ENCODE data around the gene PLEKHG2. TPM values are rescaled to one million over a fixed set of nuclear protein-coding genes. Genes with fewer than 3 reads are reported as not detected.

PLEKHG2 gene
- polyA plus RNA-seq, 2 of the 4 experiments (the other 2 are of a cell fraction), result 21.6 to 41.7 TPM

DNA sequence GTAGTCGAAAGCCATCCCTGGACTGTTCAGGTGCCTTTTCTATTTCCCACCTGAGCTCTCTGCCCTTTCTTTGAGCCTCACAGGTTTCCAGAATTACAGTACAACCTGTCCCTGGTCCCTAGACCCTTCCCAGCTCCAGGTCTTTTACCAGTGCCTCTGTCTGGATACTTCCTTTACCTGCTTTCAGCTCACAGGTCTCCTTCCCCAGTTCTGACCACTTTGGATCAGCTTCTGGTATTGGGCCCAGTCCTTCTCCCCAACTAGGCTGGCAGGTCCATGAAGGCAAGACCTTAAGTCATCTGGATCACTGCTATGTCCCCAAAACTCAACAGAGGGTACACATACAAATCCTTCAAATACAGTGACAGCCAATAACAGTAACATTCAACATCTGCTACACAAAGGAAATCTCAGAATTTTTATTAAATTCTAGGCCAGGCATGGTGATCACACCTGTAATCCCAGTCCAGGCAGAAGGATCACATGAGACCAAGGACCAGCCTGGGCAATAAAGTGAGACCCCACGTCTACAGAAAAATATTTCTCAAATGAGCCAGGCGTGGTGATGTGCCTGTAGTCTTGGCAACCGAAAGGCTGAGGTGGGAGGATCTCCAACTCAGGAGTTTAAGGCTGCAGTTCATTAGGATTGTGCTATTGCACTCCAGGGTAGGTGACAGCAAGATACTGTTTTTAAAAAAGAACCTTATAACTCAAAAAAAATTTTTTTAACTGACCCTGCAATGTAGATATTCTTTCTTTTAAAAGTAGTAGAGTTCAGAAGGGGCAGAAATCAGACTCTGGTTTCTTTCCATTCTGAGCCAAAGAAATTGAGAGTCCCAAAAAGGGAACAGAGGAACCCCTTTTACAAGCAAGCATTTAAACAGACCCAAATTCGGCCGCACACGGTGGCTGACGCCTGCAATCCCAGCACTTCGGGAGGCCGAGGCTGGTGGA lies 21.9 kb downstream of the PLEKHG2 start (continued):
- TF ChIP-seq, protein P1, sequence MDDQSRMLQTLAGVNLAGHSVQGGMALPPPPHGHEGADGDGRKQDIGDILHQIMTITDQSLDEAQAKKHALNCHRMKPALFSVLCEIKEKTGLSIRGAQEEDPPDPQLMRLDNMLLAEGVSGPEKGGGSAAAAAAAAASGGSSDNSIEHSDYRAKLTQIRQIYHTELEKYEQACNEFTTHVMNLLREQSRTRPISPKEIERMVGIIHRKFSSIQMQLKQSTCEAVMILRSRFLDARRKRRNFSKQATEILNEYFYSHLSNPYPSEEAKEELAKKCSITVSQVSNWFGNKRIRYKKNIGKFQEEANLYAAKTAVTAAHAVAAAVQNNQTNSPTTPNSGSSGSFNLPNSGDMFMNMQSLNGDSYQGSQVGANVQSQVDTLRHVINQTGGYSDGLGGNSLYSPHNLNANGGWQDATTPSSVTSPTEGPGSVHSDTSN (IDR thresholded peaks at IDR 0.05), result 0 out of 2 replicates have a peak, but pooled peaks have one; percentile 8

DNA sequence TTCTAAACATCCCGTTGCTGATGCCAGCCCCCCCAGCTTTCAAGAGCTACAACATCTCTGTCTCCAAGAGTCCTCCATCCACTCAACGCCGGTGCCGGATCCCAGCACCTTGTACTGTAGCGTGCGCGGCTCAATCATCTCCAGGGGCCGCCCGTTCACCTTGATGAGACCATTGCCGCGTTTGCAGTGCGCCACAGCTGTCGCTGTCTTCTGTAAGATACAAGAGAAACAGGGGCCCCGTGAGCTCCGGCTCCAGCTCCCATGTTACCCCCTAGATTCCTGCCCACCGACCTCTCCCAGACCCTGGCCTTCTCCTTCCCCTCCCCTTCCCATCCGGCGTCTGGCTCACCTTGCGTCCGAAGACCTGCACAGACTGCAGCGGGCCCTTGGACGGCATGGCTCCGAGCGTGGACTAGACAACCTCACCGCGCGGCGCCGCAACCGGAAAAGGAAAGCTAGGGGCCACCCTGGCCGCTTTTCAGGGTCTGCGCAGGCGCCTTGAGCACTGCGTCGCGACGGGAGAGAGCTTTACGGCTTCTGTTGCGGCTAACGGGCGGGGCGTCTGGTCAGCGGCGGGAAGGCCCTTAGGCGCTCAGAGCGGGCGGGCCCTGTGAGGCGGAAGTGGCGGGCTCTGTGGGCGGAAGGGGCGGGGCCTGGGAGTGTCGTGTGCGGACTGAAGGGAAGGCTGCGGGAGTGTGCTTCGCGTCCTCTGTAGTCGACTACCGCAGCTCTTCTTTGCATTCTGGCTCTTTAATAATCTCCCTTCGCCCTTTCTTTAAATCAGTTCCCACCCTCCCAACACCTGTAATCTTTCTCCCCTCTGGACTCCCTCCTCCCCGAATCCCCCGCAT lies 23.3 kb downstream of the PLEKHG2 start, which contains the start of gene RPS16:
RPS16 (minus strand) TSS at position 451 of the 851 bp plus-strand sequence; CDS start at position 397, 54 bp downstream.
- Histone ChIP-seq H3K9me3 (no peaks in the 10 kb centered on the region), H3K4me3 (peak within 1 kb of the TSS; percentile 80), H3K27ac (peak within 1 kb of the TSS; percentile 90 to 95), H3K4me1 (peaks cover 71% of the 10 kb centered on the region), H3K4me2 (peak within 1 kb of the TSS; percentile 95)
- DNase-seq (ENCODE audit: low read depth in 1 of 2, low spot score in 1 of 2) (peak; percentile 95 to 100), FAIRE-seq (peak; percentile 98), ATAC-seq (peak; percentile 80 to 88)
- POLR2A ChIA-PET, result interaction anchor here (0.5 to 3.0 kb wide), 75 partner anchors 9 to 1317 kb away, joined by 3 to 160 read pairs (median 5); partner anchors contain the start of genes C19orf33, DYRK1B, ECH1 and EID2
- CTCF ChIA-PET, result interaction anchor here (0.6 to 23.5 kb wide), 19 partner anchors 9 to 394 kb away, joined by 3 to 457 read pairs (median 4); partner anchors contain the start of genes EID2B, MED29, PAF1 and PLEKHG2
- WGBS (ENCODE audit: missing lambda C conversion rate), result 1% methylated on average over 61 of the region's 61 CpGs
- TF ChIP-seq HOXB13 (CRISPR knock-in tag; IDR thresholded peaks at IDR 0.05; ENCODE audit: low read depth) (no peak), ZSCAN20 (CRISPR knock-in tag; IDR thresholded peaks at IDR 0.05) (no peak), RARB (CRISPR knock-in tag; IDR thresholded peaks at IDR 0.05) (peak; percentile 88), ESRRA (IDR thresholded peaks at IDR 0.05; ENCODE audit: borderline replicate concordance, low read length) (peak; percentile 84), HDAC2 (IDR thresholded peaks at IDR 0.05) (no peak), KDM1A (IDR thresholded peaks at IDR 0.05; ENCODE audit: low read depth) (no peak), GATA3 (IDR thresholded peaks at IDR 0.05; ENCODE audit: borderline replicate concordance) (peak; percentile 80), CEBPB (IDR thresholded peaks at IDR 0.05) (no peak; a peak in 1 of 4 replicates), CBX8 (IDR thresholded peaks at IDR 0.05) (no peak), ZC3H11A (IDR thresholded peaks at IDR 0.05) (no peak), JUN (IDR thresholded peaks at IDR 0.05) (peak; percentile 99 to 100), MYC (IDR thresholded peaks at IDR 0.05; ENCODE audit: borderline replicate concordance, low read length) (peak; percentile 98), FOSL2 (IDR thresholded peaks at IDR 0.05) (no peak), FOSL2 (CRISPR knock-in tag; IDR thresholded peaks at IDR 0.05) (peak; percentile 41), HOXA7 (CRISPR knock-in tag; IDR thresholded peaks at IDR 0.05) (peak; percentile 90)
- TF ChIP-seq, protein P2, sequence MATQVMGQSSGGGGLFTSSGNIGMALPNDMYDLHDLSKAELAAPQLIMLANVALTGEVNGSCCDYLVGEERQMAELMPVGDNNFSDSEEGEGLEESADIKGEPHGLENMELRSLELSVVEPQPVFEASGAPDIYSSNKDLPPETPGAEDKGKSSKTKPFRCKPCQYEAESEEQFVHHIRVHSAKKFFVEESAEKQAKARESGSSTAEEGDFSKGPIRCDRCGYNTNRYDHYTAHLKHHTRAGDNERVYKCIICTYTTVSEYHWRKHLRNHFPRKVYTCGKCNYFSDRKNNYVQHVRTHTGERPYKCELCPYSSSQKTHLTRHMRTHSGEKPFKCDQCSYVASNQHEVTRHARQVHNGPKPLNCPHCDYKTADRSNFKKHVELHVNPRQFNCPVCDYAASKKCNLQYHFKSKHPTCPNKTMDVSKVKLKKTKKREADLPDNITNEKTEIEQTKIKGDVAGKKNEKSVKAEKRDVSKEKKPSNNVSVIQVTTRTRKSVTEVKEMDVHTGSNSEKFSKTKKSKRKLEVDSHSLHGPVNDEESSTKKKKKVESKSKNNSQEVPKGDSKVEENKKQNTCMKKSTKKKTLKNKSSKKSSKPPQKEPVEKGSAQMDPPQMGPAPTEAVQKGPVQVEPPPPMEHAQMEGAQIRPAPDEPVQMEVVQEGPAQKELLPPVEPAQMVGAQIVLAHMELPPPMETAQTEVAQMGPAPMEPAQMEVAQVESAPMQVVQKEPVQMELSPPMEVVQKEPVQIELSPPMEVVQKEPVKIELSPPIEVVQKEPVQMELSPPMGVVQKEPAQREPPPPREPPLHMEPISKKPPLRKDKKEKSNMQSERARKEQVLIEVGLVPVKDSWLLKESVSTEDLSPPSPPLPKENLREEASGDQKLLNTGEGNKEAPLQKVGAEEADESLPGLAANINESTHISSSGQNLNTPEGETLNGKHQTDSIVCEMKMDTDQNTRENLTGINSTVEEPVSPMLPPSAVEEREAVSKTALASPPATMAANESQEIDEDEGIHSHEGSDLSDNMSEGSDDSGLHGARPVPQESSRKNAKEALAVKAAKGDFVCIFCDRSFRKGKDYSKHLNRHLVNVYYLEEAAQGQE (IDR thresholded peaks at IDR 0.05), result peak; percentile 57; the same call in 1 of the 2 replicates
- TF ChIP-seq, protein P3, sequence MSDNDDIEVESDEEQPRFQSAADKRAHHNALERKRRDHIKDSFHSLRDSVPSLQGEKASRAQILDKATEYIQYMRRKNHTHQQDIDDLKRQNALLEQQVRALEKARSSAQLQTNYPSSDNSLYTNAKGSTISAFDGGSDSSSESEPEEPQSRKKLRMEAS (IDR thresholded peaks at IDR 0.05), result peak; percentile 99
- TF ChIP-seq, protein P4, sequence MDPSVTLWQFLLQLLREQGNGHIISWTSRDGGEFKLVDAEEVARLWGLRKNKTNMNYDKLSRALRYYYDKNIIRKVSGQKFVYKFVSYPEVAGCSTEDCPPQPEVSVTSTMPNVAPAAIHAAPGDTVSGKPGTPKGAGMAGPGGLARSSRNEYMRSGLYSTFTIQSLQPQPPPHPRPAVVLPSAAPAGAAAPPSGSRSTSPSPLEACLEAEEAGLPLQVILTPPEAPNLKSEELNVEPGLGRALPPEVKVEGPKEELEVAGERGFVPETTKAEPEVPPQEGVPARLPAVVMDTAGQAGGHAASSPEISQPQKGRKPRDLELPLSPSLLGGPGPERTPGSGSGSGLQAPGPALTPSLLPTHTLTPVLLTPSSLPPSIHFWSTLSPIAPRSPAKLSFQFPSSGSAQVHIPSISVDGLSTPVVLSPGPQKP (IDR thresholded peaks at IDR 0.05; ENCODE audit: low read depth, low read length), result no peak
- TF ChIP-seq, protein P5, sequence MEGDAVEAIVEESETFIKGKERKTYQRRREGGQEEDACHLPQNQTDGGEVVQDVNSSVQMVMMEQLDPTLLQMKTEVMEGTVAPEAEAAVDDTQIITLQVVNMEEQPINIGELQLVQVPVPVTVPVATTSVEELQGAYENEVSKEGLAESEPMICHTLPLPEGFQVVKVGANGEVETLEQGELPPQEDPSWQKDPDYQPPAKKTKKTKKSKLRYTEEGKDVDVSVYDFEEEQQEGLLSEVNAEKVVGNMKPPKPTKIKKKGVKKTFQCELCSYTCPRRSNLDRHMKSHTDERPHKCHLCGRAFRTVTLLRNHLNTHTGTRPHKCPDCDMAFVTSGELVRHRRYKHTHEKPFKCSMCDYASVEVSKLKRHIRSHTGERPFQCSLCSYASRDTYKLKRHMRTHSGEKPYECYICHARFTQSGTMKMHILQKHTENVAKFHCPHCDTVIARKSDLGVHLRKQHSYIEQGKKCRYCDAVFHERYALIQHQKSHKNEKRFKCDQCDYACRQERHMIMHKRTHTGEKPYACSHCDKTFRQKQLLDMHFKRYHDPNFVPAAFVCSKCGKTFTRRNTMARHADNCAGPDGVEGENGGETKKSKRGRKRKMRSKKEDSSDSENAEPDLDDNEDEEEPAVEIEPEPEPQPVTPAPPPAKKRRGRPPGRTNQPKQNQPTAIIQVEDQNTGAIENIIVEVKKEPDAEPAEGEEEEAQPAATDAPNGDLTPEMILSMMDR (IDR thresholded peaks at IDR 0.05), result no peak
- TF ChIP-seq, protein P6, sequence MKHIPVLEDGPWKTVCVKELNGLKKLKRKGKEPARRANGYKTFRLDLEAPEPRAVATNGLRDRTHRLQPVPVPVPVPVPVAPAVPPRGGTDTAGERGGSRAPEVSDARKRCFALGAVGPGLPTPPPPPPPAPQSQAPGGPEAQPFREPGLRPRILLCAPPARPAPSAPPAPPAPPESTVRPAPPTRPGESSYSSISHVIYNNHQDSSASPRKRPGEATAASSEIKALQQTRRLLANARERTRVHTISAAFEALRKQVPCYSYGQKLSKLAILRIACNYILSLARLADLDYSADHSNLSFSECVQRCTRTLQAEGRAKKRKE (CRISPR knock-in tag; IDR thresholded peaks at IDR 0.05; ENCODE audit: low read depth), result 0 out of 2 replicates have a peak, but pooled peaks have one; percentile 46
- TF ChIP-seq, protein P7, sequence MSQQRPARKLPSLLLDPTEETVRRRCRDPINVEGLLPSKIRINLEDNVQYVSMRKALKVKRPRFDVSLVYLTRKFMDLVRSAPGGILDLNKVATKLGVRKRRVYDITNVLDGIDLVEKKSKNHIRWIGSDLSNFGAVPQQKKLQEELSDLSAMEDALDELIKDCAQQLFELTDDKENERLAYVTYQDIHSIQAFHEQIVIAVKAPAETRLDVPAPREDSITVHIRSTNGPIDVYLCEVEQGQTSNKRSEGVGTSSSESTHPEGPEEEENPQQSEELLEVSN (IDR thresholded peaks at IDR 0.05; ENCODE audit: borderline replicate concordance, low read depth), result peak; percentile 89
- TF ChIP-seq, protein P8, sequence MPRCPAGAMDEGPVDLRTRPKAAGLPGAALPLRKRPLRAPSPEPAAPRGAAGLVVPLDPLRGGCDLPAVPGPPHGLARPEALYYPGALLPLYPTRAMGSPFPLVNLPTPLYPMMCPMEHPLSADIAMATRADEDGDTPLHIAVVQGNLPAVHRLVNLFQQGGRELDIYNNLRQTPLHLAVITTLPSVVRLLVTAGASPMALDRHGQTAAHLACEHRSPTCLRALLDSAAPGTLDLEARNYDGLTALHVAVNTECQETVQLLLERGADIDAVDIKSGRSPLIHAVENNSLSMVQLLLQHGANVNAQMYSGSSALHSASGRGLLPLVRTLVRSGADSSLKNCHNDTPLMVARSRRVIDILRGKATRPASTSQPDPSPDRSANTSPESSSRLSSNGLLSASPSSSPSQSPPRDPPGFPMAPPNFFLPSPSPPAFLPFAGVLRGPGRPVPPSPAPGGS (IDR thresholded peaks at IDR 0.05), result peak; percentile 99

Data from A549 (cell line).